ENCODE results near the gene SORCS2. TPM values are rescaled to one million over a fixed set of nuclear protein-coding genes. Genes with fewer than 3 reads are reported as not detected.

The SORCS2 gene
- total and polyA plus RNA-seq, 2 of the 4 experiments (the other 2 are of a cell fraction) = 0.36 to 0.62 TPM

DNA sequence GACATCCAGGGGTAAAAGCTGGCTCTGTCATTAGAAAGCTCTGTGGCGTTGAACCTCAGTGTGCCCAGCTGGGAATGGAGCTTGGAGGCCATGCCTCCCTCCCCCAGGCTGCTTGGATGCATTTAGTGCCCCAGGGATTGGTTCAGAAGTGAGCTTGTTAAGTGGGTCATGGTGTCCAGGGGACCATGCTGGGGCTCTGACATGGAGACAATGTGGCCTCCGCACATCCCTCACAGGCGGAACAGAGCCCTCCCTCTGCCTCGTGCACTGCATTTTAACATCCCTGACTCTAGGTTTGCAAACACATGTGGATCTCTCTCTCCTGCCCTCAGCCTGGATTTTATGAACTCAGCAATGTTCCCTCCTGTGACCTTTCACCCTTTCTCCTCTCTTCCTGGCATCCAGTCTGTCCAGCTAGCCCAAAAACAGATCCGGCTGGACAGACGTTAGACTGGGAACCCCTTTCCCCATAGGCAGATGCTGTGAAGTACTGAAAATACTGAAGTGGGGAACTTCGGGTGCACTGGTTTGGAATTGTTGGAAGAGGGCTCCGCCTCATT lies 81.5 kb downstream of the SORCS2 start:
- no peak for TF ChIP-seq POLR2A (IDR thresholded peaks at IDR 0.05; ENCODE audit: low read depth, low read length)
- no peak for TF ChIP-seq CEBPB (IDR thresholded peaks at IDR 0.05; ENCODE audit: low read depth, low read length)
- TF ChIP-seq, protein P1, sequence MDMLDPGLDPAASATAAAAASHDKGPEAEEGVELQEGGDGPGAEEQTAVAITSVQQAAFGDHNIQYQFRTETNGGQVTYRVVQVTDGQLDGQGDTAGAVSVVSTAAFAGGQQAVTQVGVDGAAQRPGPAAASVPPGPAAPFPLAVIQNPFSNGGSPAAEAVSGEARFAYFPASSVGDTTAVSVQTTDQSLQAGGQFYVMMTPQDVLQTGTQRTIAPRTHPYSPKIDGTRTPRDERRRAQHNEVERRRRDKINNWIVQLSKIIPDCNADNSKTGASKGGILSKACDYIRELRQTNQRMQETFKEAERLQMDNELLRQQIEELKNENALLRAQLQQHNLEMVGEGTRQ (IDR thresholded peaks at IDR 0.05; ENCODE audit: low read depth, low read length) = no peak
- TF ChIP-seq MAFK (IDR thresholded peaks at IDR 0.05; ENCODE audit: low read depth, low read length) = no peak
- TF ChIP-seq, protein P2, sequence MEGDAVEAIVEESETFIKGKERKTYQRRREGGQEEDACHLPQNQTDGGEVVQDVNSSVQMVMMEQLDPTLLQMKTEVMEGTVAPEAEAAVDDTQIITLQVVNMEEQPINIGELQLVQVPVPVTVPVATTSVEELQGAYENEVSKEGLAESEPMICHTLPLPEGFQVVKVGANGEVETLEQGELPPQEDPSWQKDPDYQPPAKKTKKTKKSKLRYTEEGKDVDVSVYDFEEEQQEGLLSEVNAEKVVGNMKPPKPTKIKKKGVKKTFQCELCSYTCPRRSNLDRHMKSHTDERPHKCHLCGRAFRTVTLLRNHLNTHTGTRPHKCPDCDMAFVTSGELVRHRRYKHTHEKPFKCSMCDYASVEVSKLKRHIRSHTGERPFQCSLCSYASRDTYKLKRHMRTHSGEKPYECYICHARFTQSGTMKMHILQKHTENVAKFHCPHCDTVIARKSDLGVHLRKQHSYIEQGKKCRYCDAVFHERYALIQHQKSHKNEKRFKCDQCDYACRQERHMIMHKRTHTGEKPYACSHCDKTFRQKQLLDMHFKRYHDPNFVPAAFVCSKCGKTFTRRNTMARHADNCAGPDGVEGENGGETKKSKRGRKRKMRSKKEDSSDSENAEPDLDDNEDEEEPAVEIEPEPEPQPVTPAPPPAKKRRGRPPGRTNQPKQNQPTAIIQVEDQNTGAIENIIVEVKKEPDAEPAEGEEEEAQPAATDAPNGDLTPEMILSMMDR (conservative IDR thresholded peaks at IDR 0.05; ENCODE audit: low read depth, low read length) = no peak
- no peak for TF ChIP-seq RCOR1 (IDR thresholded peaks at IDR 0.05; ENCODE audit: insufficient replicate concordance, low read length)
- TF ChIP-seq, protein P3, sequence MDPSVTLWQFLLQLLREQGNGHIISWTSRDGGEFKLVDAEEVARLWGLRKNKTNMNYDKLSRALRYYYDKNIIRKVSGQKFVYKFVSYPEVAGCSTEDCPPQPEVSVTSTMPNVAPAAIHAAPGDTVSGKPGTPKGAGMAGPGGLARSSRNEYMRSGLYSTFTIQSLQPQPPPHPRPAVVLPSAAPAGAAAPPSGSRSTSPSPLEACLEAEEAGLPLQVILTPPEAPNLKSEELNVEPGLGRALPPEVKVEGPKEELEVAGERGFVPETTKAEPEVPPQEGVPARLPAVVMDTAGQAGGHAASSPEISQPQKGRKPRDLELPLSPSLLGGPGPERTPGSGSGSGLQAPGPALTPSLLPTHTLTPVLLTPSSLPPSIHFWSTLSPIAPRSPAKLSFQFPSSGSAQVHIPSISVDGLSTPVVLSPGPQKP (IDR thresholded peaks at IDR 0.05; ENCODE audit: borderline replicate concordance, low read depth, low read length) = no peak
- POLR2A ChIA-PET (ENCODE audit: unreplicated experiment) = no interaction called here

More for the DNA sequence above, 81.5 kb downstream of the SORCS2 start:
- H3K56ac ChIP-seq (ENCODE audit: extremely low read depth, insufficient read depth, low read length) = no peak overlapping the region
- H3K9ac ChIP-seq (ENCODE audit: low read depth, low read length) = no peak overlapping the region
- no peak overlapping the region for H2BK120ac ChIP-seq (ENCODE audit: low read depth, low read length)
- H4K20me1 ChIP-seq (ENCODE audit: insufficient read depth, low read length) = no peaks in the 10 kb centered on the region
- H3K9me1 ChIP-seq (ENCODE audit: insufficient read depth, low read length) = no peaks in the 10 kb centered on the region
- CTCF ChIA-PET = no interaction called here
- WGBS, 2 experiments (ENCODE audit: extremely low coverage in 2 of 2, insufficient read length in 1 of 2) = 74% methylated on average over 4 of the region's 8 CpGs; no CpG with 5 or more reads in 1 of the 2 experiments
- no peak overlapping the region for H3K27ac ChIP-seq (ENCODE audit: insufficient read depth, low read length)
- H2AK5ac ChIP-seq (ENCODE audit: low read depth, low read length) = no peak overlapping the region
- no peak overlapping the region for H3K23ac ChIP-seq (ENCODE audit: low read depth, low read length)
- no peak overlapping the region for H3K4ac ChIP-seq (ENCODE audit: low read depth, low read length)
- intact Hi-C loops (cut with micrococcal nuclease) = no loop called here
- H2BK15ac ChIP-seq (ENCODE audit: low read depth, low read length) = no peak overlapping the region
- H2BK5ac ChIP-seq (ENCODE audit: low read depth, low read length, poor library complexity, severe bottlenecking) = no peak overlapping the region
- no peak overlapping the region for H2AK9ac ChIP-seq (replicated peaks; ENCODE audit: low read depth, low read length, poor library complexity)
- no peak overlapping the region for H4K5ac ChIP-seq (ENCODE audit: low read depth, low read length)
- H3K9me3 ChIP-seq (ENCODE audit: control insufficient read depth, insufficient read depth, low read length) = peaks cover 5% of the 10 kb centered on the region
- ATAC-seq (ENCODE audit: low read depth) (no peak), DNase-seq (no peak)
- no peaks in the 10 kb centered on the region for H3K79me1 ChIP-seq (ENCODE audit: low read depth in 1 of 2, low read length in 2 of 2)
- H3K18ac ChIP-seq (ENCODE audit: low read depth, low read length) = no peak overlapping the region
- no peak overlapping the region for H3K4me3 ChIP-seq (ENCODE audit: insufficient read depth, low read depth, low read length)
- no peak overlapping the region for H4K91ac ChIP-seq (ENCODE audit: insufficient read depth, low read depth, low read length)
- dilution Hi-C loops (cut with HindIII; ENCODE audit: low sequenced_read_pairs, unreplicated experiment) = no loop called here
- no peaks in the 10 kb centered on the region for H3K4me1 ChIP-seq (ENCODE audit: control insufficient read depth, insufficient read depth, low read length)
- no peaks in the 10 kb centered on the region for H3K36me3 ChIP-seq (ENCODE audit: control insufficient read depth, insufficient read depth, low read length)
- H3K4me2 ChIP-seq (ENCODE audit: low read depth, low read length) = no peak overlapping the region
- no peak overlapping the region for H2AFZ ChIP-seq (replicated peaks; ENCODE audit: low read length, poor library complexity)
- H4K8ac ChIP-seq (ENCODE audit: low read depth in 2 of 2, low read length in 2 of 2) = no peak overlapping the region
- BruUV-seq (replicated peaks) = no TSS peak
- H2BK20ac ChIP-seq (ENCODE audit: low read depth, low read length) = no peak overlapping the region
- in situ Hi-C loops (cut with MboI; ENCODE audit: low sequenced_read_pairs) = no loop called here
- peaks cover 51% of the 10 kb centered on the region for H3K27me3 ChIP-seq (ENCODE audit: control insufficient read depth, insufficient read depth, low read length)
- no peak overlapping the region for H3K14ac ChIP-seq (replicated peaks; ENCODE audit: low read depth, low read length)
